Renal cortex interstitium (tissue), 11 donors: ENCODE measurements around the gene ATP5F1E. TPM values are rescaled to one million over a fixed set of nuclear protein-coding genes. Genes with fewer than 3 reads are reported as not detected.

Experiments
- DNase-seq, 11 donors: peaks; one replicate each; pipeline ENCODE4 v3.0.0-alpha.2; 2013; ENCODE audit warnings: low read depth in 9 of 11, low spot score in 4 of 11; ENCODE audit errors: extremely low read depth in 1 of 11
- polyA plus RNA-seq, 3 donors: library from polyadenylated mRNA; unstranded; fragments of 120-200 nt; gene quantifications; one replicate each; pipeline ENCODE4 v1.2.1, GENCODE V29; 2013; ENCODE audit not compliant: insufficient read length in 3 of 3

Gene ATP5F1E
- polyA plus RNA-seq, 3 donors, result 170 to 266 (median 207) TPM

- no peak for DNase-seq
Measured at GRCh38 chr20:59001449-59002171, 30.5 kb downstream of the ATP5F1E start.

GRCh38 chr20:59001068-59001448 lies 31.1 kb downstream of the ATP5F1E start:
- no peak for DNase-seq

- DNase-seq, result no peak
Measured at GRCh38 chr20:59000326-59000725, 31.8 kb downstream of the ATP5F1E start.

- no peak for DNase-seq
Measured at GRCh38 chr20:58998656-58999055, 33.5 kb downstream of the ATP5F1E start.

GRCh38 chr20:58997141-58997770 lies 34.9 kb downstream of the ATP5F1E start:
- no peak for DNase-seq

- no peak for DNase-seq
Measured at GRCh38 chr20:58996226-58996611, 35.9 kb downstream of the ATP5F1E start.

GRCh38 chr20:58995461-58996225 lies 36.5 kb downstream of the ATP5F1E start:
- peak in 2 of 11 donors; percentile 30 to 57 for DNase-seq

GRCh38 chr20:58994390-58995159 lies 37.6 kb downstream of the ATP5F1E start:
- DNase-seq, result no peak

- no peak for DNase-seq
Measured at GRCh38 chr20:58993332-58994248, 38.5 kb downstream of the ATP5F1E start.

GRCh38 chr20:58992911-58993310 lies 39.2 kb downstream of the ATP5F1E start:
- no peak for DNase-seq

GRCh38 chr20:58991715-58992114 lies 40.4 kb downstream of the ATP5F1E start:
- DNase-seq, result no peak

- DNase-seq, result no peak
Measured at GRCh38 chr20:58990651-58991445, 41.3 kb downstream of the ATP5F1E start.

GRCh38 chr20:58989196-58989595 lies 42.9 kb downstream of the ATP5F1E start:
- DNase-seq, result no peak

- DNase-seq, result no peak
Measured at GRCh38 chr20:58988565-58988882, 43.6 kb downstream of the ATP5F1E start.

GRCh38 chr20:58987790-58988564 lies 44.2 kb downstream of the ATP5F1E start:
- DNase-seq, result no peak

GRCh38 chr20:58986968-58987517 lies 45.1 kb downstream of the ATP5F1E start:
- DNase-seq, result no peak
